Inferior parietal cortex (tissue), 1 donor: ENCODE results near the gene AKT2.
"Not testable (repeated sequence)": the region's sequence is repeated elsewhere in the genome, so short reads cannot be mapped to it uniquely, and the experiment has no call there.

Experiments
- DNase-seq: peaks from one replicate; pipeline ENCODE4 v3.0.0-alpha.2; 2016; ENCODE audit errors: extremely low spot score

AKT2 gene

GRCh38 chr19:40284501-40285352, at the start of gene AKT2:
AKT2 (minus strand) TSS chr19:40285345; CDS start chr19:40265267, 20,078 bp downstream.
- no peak for DNase-seq

GRCh38 chr19:40333083-40333482, 47.9 kb upstream of the AKT2 start:
- DNase-seq, result not testable (repeated sequence)

GRCh38 chr19:40332669-40333068, 47.5 kb upstream of the AKT2 start:
- DNase-seq, result peak; percentile 65

GRCh38 chr19:40331052-40331451, 45.9 kb upstream of the AKT2 start:
- DNase-seq, result no peak

- no peak for DNase-seq
Measured at GRCh38 chr19:40326201-40326600, 41.1 kb upstream of the AKT2 start.

- no peak for DNase-seq
Measured at GRCh38 chr19:40323705-40324104, 38.6 kb upstream of the AKT2 start.

GRCh38 chr19:40322951-40323615, 37.9 kb upstream of the AKT2 start:
- DNase-seq, result no peak

GRCh38 chr19:40322271-40322610, 37.1 kb upstream of the AKT2 start:
- no peak for DNase-seq

- DNase-seq, result no peak
Measured at GRCh38 chr19:40321566-40322270, 36.6 kb upstream of the AKT2 start.

- DNase-seq, result no peak
Measured at GRCh38 chr19:40321076-40321475, 35.9 kb upstream of the AKT2 start.

- DNase-seq, result no peak
Measured at GRCh38 chr19:40320558-40320935, 35.4 kb upstream of the AKT2 start.

GRCh38 chr19:40317338-40317737, 32.2 kb upstream of the AKT2 start:
- no peak for DNase-seq

- no peak for DNase-seq
Measured at GRCh38 chr19:40315812-40316470, 30.8 kb upstream of the AKT2 start.

GRCh38 chr19:40314656-40315055, 29.5 kb upstream of the AKT2 start:
- no peak for DNase-seq

- no peak for DNase-seq
Measured at GRCh38 chr19:40313229-40313983, 28.3 kb upstream of the AKT2 start.

GRCh38 chr19:40312533-40312932, 27.4 kb upstream of the AKT2 start:
- no peak for DNase-seq

- DNase-seq, result no peak
Measured at GRCh38 chr19:40309666-40310065, 24.5 kb upstream of the AKT2 start.

- DNase-seq, result peak; percentile 89
Measured at GRCh38 chr19:40305403-40305802, 20.3 kb upstream of the AKT2 start.

GRCh38 chr19:40304306-40304705, 19.2 kb upstream of the AKT2 start:
- DNase-seq, result no peak

- DNase-seq, result no peak
Measured at GRCh38 chr19:40303765-40304164, 18.6 kb upstream of the AKT2 start.

- DNase-seq, result no peak
Measured at GRCh38 chr19:40302224-40303011, 17.3 kb upstream of the AKT2 start.
